ENCODE data around the gene PPCS.

The PPCS gene

DNA sequence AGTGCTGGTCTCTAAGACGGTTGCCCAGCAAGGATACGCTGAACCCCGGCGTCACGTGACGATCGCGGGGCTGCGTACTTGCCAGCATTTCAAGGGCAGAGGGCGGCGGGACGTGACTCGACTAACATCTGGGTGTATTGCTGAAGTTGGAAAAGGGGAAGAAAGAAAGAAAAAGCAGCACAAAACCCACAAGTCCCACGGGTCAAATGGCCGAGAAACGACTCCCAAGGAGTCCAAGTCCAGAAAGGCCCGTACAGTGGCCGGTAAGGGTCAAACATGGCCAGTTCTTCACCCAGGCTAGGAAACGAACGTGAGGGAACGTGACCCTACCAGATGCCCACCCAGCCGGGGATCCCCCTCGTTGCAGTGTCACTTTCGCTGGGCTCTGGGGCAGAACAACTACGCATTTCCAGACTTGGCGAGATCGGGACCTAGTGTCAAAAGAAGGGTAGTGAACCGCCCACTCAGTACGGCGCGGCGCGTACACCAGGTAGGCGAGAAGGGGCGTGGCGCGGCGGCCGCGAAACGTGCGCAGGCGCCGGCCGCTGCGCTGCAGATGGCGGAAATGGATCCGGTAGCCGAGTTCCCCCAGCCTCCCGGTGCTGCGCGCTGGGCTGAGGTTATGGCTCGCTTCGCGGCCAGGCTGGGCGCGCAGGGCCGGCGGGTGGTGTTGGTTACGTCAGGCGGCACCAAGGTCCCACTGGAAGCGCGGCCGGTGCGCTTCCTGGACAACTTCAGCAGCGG lies at the start of gene PPCS, which contains the start of gene ZMYND12:
PPCS (plus strand) TSS at position 534 of the 744 bp plus-strand sequence; CDS start at position 557, 23 bp downstream.
ZMYND12 (minus strand) TSS at position 13 of the 744 bp plus-strand sequence. CDS start 25 bp downstream, outside the sequence.
- peak; percentile 91 for DNase-seq

DNA sequence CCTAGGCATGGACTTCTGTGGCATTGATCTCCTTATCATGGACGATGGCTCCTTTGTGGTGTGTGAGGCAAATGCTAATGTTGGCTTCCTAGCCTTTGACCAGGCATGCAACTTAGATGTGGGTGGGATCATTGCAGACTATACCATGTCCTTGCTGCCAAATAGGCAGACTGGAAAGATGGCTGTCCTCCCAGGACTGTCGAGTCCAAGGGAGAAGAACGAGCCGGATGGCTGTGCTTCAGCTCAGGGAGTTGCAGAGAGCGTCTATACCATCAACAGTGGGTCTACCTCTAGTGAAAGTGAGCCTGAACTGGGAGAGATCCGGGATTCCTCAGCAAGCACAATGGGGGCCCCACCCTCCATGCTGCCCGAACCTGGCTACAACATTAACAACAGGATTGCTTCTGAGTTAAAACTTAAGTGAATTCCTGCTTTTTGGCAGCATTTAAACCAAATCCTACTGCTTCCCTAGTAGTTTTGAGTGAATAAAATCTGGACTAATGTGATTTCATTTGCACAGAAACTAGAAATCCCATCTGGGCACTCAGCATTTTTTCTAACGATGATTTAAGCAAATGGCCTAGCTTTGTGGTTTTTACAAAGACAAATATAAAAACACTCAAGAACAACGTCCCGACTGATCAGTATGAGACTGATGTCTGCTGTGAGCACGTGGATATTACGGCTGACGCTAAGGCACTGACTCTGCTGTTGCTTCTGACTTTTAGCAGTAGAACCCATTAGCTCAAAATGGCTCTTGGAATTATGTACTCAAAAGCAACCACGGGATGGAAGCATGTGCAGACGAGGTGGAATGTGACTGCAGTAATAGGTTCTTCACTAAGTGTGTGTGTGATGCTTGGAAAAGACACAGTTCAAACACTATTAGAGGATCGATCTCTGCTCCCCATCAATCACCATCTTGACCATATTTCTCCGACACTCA lies 41.5 kb upstream of the PPCS start:
- DNase-seq, result no peak

DNA sequence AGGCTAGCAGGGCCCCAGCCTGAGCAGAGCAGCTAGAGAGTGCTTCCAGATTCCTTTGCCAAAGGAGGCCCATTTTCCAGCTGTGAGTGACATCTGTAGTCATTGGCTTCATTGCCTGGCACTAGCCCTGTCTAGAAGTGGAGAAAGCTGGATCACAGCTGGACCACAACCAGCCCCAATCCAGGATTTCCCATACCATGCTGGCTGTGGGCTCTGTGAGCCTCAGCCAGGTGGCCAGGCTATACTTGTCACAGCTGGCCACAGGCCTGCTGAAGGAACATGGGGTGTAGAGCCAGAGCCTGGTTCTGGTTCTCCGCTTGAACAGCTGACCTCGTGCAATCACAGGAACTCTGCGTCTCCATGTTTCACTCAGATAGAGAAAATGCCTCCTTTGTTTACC lies 39.2 kb upstream of the PPCS start:
- DNase-seq, result no peak

DNA sequence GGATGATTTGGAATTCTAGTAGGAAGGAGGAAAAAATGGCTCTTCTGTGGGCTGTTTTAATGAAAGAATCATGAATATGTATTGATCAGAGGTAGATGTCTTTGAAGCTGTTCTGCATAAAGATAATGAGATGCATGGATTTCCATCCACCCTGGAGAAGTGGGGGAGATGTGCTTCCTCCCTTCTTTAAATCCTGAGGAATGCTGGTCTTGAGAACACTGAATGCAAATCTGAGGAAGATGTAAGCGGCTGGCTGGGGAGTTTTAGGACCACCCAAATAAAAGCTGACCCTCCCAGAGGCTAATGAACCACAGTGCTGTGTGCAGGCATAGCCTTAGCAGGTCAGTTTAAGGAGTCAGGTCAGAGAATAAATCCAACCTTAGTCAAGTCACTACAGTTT lies 37.8 kb upstream of the PPCS start:
- no peak for DNase-seq

DNA sequence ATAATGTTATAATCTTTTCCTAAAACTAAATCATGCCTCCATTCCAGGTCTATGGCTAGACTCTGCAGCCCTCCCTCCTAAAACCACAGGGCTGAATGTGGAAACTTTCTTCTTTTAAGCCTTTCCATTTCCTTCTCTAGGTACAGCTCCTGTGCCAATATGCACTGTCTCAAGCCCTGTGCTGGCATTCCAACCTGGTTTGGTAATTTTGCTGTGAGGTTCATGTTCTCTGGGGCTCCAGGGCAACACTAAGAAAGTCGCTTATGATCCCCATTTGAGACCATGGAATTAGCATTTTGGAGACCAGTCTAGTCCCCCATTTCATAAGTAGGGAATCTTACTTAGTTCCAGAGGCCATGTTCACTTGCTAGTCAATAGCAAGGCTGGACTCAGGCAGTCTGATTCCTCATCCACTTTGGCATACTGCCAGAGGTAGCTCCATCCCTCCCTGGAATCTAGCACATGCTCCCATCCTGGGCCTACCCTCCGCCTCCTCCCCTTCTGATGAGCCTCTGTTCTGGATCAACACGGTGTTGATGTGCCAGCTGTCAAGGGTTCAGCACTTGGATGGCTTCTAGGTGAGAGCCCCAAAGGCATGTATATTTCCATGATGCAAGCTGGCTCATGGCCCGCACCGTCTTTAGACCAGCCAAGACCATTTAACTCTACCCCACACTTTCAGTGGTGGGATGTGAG lies 37.1 kb upstream of the PPCS start:
- DNase-seq, result no peak

- no peak for DNase-seq
Measured at GRCh38 chr1:42420121-42420520, 36.2 kb upstream of the PPCS start.

DNA sequence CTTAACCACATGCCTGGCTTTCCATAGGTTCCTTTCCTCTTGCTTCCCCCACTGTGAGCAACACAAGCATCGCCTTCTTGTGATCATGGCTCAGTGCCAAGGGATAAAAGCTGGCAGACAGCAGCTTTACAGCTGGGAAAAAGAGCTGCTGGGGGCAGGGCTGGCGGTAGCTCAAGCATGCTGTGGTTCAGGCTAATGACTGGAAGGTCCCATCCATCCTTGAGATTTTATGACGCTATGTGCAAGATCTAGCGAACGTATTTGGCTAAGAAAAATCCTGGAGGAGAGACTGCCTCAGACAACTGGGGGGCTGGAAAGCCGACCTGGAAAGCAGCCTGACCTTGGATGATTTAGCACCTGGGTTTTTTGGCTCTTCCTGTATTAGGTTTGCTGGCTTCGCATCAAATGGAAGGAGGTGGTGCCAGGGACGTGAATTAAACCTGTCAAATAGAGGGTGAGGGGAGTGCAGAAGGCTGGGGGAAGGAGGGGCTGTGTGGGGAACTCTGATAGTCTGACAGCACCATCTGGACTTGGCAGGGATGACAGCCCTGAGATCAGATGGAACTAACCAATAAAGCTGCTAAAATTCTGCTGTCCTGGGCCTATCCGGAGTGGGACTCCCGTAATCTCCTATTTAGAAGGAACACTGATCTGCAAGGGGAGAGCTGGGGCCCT lies 35.3 kb upstream of the PPCS start:
- DNase-seq, result no peak

GRCh38 chr1:42422737-42423136 lies 33.6 kb upstream of the PPCS start:
- no peak for DNase-seq

GRCh38 chr1:42423681-42424080 lies 32.7 kb upstream of the PPCS start:
- no peak for DNase-seq

GRCh38 chr1:42424201-42424600 lies 32.1 kb upstream of the PPCS start:
- DNase-seq, result no peak

DNA sequence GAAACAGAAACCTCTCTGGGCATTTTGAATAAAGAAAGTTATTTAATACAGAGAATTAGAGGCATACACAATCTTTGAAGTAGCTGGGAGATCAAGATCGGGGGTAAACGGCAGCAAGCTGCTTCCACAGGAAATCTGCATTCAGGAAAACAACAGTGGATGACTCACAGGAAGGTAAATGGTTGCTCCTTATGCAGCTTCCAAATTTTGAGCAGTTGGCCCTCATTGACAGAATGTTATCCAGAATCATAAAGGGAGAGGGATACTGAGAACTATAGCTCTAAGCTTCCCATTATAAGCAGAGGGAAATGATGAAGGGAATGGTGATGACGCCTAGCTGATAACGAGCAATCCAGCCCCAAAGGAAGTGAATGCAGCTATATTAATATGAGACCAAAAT lies 29.1 kb upstream of the PPCS start:
- no peak for DNase-seq

- DNase-seq, result no peak
Measured at GRCh38 chr1:42429603-42430002, 26.7 kb upstream of the PPCS start.

- DNase-seq, result no peak
Measured at GRCh38 chr1:42430286-42431135, 25.8 kb upstream of the PPCS start.

DNA sequence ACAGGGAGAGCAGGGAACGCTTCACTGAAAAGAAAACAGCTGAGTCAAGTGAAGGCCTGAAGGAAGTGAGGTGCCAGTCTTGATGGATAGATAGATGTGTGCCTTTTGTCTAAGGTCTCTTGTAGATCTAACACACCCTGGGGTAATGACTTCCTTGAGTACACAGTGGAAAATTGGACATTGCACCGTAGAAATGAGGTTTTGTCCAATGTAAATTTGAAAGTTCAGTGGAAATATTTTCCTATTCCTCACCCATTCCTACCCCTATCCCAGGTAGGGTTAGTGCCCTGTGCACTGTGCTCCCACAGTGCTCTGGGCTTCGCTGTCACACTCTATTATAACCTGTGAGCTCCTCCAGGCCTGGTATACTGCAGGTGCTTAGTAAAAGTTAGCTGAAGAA lies 24.8 kb upstream of the PPCS start:
- DNase-seq, result no peak

GRCh38 chr1:42432714-42433113 lies 23.6 kb upstream of the PPCS start:
- no peak for DNase-seq

DNA sequence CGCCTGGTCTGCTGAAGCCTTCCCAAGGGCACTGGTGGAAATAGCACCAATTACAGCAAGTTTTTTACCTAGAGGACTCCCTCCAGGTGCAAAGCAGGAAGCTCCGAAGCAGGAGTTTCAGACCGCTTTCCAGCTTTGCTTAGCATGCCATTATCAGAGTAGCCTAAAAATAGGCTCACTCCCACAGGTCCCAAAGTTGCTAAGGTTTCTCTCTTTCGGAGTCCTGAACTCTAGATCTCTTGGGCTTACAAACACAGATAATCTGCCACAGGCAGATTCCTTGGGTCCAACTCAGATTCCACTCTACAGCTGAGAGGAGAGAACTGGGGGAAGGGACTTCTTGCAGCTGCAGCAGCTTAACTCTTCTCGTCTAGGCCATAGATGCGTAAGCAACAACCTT lies 23.0 kb upstream of the PPCS start:
- DNase-seq, result no peak

DNA sequence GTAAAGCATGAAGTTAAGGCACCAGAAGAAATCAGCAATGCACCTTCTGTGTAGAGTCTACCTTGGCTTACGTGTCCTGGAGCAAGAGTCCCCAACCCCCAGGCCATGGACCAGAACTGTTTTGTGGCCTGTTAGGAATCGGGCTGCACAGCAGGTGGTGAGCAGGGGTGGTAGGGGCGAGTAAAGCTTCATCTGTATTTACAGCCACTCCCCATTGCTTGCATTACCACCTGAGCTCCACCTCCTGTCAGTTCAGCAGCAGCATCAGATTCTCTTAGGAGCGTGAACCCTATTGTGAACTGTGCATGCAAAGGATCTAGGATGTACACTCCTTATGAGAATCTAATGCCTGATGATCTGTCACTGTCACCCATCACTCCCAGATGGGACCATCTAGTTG lies 22.0 kb upstream of the PPCS start:
- DNase-seq, result no peak

GRCh38 chr1:42439940-42440339 lies 16.4 kb upstream of the PPCS start:
- no peak for DNase-seq

DNA sequence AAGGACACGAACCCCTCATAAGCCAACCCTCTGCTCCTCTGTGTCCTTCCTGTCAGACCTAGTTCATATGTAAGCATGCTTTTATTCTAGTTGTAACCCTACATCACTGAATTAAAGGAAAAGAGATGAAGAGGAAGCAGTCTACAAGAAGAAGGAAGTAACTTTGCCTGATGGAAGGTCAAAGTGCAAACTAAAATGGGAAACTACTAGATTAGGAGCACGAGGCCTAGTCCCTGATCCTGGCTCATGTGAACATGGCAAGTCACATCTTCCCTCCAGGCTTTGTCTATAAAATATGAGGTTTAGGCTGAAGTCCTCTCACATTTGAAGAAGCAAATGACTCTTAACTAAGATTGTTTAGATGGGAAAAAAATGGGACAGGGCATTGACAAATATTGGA lies 13.7 kb upstream of the PPCS start:
- DNase-seq, result no peak

DNA sequence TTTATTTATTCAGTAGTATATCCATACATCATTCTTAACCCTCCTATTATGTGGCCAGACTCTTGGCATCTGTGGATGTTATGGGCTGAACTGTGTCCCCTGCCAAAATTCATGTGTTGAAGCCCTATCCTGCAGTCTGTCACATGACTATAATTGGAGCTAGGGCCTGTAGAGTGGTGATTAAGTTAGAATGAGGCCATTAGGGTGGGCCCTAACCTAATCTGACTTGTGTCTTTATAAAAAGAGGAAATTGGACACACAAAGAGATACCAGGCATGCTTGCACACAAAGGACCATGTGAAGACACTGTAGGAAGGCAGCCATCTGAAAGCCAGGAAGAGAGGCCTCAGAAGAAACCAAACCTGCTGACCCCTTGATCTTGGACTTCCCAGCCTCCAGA lies 7.1 kb upstream of the PPCS start:
- no peak for DNase-seq

GRCh38 chr1:42450061-42450460 lies 6.3 kb upstream of the PPCS start:
- DNase-seq, result peak; percentile 65

GRCh38 chr1:42453386-42453785 lies 3.0 kb upstream of the PPCS start:
- no peak for DNase-seq
